Raji (cell line): ENCODE measurements around the gene S1PR4.

Source experiments
- POLR2A ChIP-seq: IDR thresholded peaks from 2 replicates; pipeline ENCODE4 v1.6.1; 2011; ENCODE audit warnings: low read depth, low read length, control low read depth; ENCODE audit not compliant: insufficient read depth

The S1PR4 gene

DNA sequence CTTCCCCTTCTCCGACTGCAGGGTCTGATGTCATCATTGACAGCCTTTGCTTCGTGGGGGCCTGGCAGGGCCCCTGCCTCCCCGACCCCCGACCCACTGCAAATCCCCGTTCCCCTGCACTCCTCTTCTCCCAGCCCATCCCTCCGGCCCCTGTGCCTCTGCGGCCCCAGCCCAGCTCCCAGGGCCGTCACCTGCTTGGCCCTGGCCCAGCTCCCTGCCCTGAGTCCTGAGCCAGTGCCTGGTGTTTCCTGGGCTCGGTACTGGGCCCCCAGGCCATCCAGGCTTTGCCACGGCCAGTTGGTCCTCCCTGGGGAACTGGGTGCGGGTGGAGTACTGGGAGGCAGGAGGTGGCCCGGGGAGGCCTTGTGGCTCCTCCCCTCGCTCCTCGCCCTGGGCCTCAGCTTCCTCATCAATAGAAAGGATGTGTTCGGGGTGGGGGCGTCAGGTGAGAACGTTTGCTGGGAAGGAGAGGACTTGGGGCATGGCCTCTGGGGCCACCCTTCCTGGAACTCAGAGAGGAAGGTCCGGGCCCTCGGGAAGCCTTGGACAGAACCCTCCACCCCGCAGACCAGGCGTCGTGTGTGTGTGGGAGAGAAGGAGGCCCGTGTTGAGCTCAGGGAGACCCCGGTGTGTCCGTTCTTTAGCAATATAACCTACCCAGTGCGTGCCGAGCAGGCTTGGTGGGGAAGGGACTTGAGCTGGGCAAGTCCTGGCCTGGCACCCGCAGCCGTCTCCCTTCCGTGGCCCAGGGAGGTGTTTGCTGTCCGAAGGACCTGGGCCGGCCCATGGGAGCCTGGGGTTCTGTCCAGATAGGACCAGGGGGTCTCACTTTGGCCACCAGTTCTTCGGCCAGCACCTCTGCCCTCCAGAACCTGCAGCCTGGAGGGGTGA is 30.0 kb downstream of the S1PR4 start:
- no peak for TF ChIP-seq POLR2A

DNA sequence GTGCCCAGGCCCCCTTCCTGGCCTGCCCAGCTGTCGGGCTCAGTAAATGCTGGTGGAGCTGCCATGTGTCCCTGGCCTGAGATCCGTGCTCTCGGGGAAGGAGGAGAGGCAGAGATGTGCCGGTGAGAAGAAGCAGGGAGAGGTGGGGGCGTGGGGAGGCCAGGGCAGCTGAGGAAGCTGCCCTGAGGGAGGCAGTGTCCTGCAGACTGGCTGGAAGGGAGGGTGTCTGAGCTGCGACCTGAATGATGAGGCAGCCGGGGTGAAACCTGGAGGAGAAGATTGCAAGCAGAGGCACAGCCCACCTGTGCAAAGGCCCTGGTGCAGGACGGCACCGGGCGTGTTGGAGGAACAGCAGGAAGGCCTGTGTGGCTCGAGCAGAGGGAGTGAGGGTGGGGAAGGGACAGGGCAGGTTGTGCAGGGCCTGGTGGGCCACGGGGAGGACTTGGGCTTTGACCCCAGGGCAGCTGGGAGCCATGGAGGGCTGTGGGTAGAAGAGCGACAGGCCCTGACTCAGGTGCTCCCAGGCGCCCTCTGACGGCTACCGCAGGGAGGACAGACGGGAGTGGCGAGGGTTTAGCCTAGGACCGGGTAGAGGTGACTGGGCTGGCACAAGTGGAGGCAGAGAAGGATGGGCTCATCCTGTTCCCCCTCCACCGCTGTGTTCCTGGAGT is 31.9 kb downstream of the S1PR4 start:
- TF ChIP-seq POLR2A, result peak; percentile 20; the same call in 1 of the 2 replicates

DNA sequence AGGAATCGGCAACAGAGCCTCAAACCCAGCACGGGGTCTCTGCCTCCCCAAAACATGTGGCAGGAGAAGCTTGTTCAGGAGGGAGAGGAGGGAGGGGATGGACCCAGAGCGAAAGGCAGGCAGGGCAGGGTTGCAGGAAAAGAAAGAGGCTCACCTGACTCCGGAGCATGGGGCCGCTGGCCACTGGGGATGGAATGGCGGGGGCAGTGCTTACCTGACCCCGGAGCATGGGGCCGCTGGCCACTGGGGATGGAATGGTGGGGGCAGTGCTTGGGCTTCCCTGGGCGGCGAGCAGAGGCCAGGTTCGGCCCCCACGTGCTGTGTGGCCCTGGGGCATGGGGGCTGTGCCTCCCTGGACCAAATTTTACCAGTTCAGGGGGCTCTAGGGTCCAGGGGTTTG is 32.6 kb downstream of the S1PR4 start:
- TF ChIP-seq POLR2A, result no peak

DNA sequence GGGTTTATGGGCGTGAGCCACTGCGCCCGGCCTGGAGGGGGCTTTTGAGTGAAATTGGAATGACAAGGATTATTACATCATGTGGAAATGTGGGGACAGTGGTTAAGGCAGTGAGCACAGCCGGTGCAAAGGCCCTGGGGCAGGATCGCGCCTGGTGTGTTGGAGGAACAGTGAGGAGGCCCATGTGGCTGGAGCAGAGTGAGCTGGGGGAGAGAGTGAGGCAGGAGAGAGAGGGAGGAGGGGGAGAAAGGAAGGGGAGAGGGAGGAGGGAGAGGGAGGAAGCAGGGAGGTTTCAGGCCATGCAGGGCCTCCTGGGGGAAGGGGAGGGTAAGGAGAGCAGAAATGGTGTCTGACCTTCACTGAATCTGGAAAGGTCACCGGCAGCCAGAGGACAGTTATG is 34.6 kb downstream of the S1PR4 start:
- no peak for TF ChIP-seq POLR2A

DNA sequence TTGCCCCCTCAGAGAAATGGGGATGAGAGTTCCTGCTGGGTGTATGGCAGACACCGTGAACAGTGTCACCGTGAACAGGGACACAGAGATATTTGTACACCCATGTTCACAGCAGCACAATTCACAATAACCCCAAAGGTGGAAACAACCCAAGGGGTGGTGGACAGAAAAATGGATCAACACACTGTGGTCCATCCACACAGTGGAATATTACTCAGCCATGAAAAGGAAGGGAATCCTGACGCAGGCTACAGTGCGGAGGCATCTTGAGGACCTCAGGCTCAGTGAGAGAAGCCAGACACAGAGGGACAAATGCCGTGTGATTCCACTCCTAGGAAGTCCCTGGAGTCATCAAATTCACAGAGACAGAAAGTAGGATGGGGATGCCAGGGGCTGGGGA is 38.3 kb downstream of the S1PR4 start:
- TF ChIP-seq POLR2A, result no peak

DNA sequence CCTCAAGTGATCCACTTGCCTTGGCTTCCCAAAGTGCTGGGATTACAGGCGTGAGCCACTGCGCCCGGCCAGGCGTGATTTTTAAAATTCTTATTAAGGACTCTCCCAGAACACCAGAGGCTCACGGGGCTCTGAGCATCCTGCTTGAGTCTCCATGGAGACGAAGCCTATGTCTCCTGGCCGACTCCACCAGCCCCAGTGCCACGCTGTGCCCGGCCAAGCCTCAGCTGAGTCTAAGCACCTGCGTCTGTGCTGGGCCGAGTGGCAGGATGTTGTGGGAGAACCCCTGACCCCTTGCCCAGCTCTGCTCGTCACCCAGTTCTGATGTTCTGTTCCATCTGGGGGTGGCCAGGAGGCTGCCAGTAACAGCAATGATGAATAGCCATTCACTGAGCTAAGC is 42.0 kb downstream of the S1PR4 start:
- no peak for TF ChIP-seq POLR2A

DNA sequence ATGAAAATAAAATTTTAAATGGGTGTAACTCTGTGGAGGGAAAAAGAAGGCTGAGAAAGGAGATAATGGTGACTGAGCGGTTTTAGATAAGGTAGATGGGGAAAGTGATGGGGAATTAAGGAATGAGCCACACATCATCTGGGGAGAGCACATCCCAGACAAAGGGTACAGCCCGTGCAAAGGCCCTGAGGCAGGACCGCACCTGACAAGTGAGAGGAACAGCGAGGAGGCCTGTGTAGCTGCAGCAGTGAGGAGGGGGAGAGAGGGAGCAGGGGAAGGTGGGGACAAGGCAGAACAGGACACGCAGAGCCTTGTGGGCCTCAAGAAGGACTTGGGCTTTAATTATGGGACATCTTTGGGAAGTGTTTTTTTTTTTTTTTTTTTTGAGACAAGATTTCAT is 44.1 kb downstream of the S1PR4 start:
- no peak for TF ChIP-seq POLR2A

DNA sequence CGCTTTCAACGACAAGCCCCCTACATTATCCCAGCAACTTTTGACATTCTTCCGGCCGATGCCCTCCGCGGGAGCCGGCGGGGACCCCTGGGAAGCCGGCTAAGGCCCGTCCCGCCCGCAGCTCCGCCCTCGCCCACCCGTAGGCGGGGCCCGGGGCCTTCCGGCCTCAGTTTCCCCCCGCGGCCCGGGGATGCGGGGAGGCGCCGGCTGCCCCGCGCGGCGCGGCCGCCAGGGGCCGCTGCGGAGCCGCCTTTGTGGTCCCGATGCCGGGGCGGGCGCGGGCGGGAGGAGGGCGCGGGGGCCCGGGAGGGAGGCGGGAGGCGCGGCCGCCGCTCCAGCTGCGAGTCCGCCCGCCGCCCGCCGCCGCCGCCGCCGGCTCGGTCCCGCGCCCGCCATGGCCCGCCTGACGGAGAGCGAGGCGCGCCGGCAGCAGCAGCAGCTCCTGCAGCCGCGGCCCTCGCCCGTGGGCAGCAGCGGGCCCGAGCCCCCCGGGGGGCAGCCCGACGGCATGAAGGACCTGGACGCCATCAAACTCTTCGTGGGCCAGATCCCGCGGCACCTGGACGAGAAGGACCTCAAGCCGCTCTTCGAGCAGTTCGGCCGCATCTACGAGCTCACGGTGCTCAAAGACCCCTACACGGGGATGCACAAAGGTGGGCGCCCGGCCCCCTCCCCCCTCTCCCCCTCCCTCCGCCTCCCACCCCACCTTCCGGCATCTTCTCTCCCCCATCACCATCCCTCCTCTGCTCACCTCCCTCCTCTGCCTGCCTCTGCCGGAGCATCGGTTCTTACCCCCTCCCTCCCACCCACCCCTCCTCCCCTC is 46.0 kb downstream of the S1PR4 start, which contains the start of gene CELF5:
Gene CELF5, plus strand, starts transcription at position 316 of the 823 bp plus-strand sequence. Its CDS starts 79 bp downstream, at position 395.
- no peak for TF ChIP-seq POLR2A

DNA sequence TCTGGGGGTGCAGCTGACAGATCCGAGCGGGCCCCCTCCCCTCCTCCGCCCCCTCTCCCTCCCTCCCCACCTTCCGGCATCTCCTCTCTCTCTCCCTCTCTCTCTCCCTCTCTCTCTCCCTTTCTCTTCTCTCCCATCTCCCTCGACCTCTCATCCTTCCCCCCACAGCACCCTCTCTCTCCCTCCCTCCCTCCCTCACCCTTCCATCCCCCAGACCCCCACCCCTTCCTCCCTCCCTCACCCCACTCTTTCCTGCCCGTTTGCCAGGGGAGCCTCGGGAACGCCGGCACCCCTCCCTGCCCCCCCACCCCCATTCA is 46.6 kb downstream of the S1PR4 start:
- no peak for TF ChIP-seq POLR2A

DNA sequence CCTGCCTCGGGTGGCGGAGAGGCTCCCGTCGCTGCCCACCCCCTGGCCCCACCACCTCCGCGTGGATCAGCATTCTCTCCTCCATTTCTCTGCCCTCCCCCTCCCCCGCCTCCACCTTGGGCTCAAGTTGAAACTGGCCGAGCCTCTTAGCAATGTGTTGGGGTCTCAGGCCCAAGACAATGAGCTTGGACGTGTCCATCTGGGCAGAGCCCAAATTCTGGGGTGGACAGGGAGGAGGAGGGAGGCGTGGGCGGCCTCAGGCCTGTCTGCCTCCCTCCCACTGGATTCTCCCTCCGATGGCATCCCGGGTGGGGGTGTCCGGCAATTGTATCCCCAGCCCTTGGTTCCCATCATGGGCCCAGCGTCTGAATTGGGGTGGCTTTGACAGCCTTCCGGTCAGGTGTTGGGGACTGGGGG is 47.1 kb downstream of the S1PR4 start:
- TF ChIP-seq POLR2A, result no peak

DNA sequence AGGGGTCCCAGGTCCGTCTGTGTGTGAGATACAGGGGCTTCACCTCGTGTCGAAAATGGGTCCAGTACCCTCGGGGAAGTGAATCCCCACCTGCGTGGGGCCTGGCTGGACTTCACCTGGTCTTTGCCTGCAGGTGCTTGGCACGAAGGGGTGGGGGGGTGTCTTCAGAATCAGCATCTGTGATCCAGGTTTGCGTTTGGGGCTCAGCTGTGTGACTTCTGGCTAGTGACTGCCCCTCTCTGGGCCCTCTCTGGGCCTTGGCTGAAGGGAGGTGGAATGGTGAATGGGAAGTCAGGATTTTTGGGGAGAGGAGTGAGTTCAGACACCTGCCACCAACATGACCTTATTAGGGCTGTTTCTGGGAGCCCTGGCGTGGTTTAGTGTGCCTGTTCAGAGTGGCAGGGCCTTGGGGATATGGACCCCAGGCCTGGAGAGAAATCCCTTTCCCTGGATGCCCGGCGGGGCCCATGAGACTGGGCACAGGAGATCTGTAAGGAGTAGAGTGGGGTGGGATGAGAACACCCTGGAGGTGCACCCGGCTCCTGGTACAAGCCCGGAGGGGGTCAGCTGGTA is 48.6 kb downstream of the S1PR4 start:
- no peak for TF ChIP-seq POLR2A

DNA sequence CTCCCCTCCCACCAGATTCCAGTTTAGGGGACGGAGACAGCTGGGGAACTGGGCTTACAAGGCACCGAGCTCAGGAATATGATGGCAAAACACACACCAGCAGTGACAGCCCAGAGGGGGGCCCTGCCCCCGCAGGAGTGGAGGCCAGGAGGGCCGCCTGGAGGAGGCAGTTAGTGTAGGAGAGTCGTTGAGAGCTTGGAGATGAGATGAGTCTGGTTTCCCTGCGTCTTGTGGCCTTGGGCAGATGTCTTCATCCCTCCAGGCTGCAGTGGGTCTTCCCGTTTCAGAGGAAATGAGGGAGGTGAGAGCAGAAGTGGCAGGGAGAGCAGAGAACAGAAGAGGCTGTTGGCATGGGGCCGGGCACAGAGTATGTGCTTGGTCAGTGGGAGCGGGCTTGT is 50.8 kb downstream of the S1PR4 start:
- no peak for TF ChIP-seq POLR2A
